ENCODE data around the gene FANCD2. TPM values are rescaled to one million over a fixed set of nuclear protein-coding genes. Genes with fewer than 3 reads are reported as not detected.

The FANCD2 gene
- total RNA-seq, 1 donor from 2014 or later = 27.1 TPM

GRCh38 chr3:9986230-9986725 is 40.0 kb upstream of the FANCD2 start:
- Mint-ChIP-seq H3K36me3 (ENCODE audit: insufficient read depth) (no peaks in the 10 kb centered on the region), H3K27ac (peak overlapping the region; percentile 98), H3K4me3 (ENCODE audit: low read depth) (peak overlapping the region; percentile 97), H3K27me3 (no peaks in the 10 kb centered on the region), H3K4me1 (ENCODE audit: low read depth) (peaks cover 14% of the 10 kb centered on the region), H3K9me3 (ENCODE audit: low read depth) (no peaks in the 10 kb centered on the region)
- no peak for TF ChIP-seq CTCF (IDR thresholded peaks at IDR 0.05; ENCODE audit: unreplicated experiment)
- no peak for DNase-seq (ENCODE audit: low spot score, unreplicated experiment)

- no peak for TF ChIP-seq CTCF (IDR thresholded peaks at IDR 0.05; ENCODE audit: unreplicated experiment)
- Mint-ChIP-seq H3K27me3 (no peaks in the 10 kb centered on the region), H3K4me1 (ENCODE audit: low read depth) (no peaks in the 10 kb centered on the region), H3K36me3 (ENCODE audit: insufficient read depth) (no peaks in the 10 kb centered on the region), H3K4me3 (ENCODE audit: low read depth) (no peak overlapping the region), H3K27ac (no peak overlapping the region), H3K9me3 (ENCODE audit: low read depth) (no peaks in the 10 kb centered on the region)
- no peak for DNase-seq (ENCODE audit: low spot score, unreplicated experiment)
Observed at GRCh38 chr3:9994086-9994844, 32.0 kb upstream of the FANCD2 start.

- H3K36me3 Mint-ChIP-seq (ENCODE audit: insufficient read depth) = peaks cover 5% of the 10 kb centered on the region
- no peaks in the 10 kb centered on the region for H3K27me3 Mint-ChIP-seq
- H3K9me3 Mint-ChIP-seq (ENCODE audit: low read depth) = no peaks in the 10 kb centered on the region
- no peak for TF ChIP-seq CTCF (IDR thresholded peaks at IDR 0.05; ENCODE audit: unreplicated experiment)
- H3K4me1 Mint-ChIP-seq (ENCODE audit: low read depth) = no peaks in the 10 kb centered on the region
- no peak overlapping the region for H3K4me3 Mint-ChIP-seq (ENCODE audit: low read depth)
- no peak for DNase-seq (ENCODE audit: low spot score, unreplicated experiment)
- no peak overlapping the region for H3K27ac Mint-ChIP-seq
Observed at GRCh38 chr3:10000686-10001085, 25.6 kb upstream of the FANCD2 start.

GRCh38 chr3:10002951-10003350 is 23.3 kb upstream of the FANCD2 start:
- no peak overlapping the region for H3K27ac Mint-ChIP-seq
- H3K4me1 Mint-ChIP-seq (ENCODE audit: low read depth) = no peaks in the 10 kb centered on the region
- H3K4me3 Mint-ChIP-seq (ENCODE audit: low read depth) = no peak overlapping the region
- no peak for DNase-seq (ENCODE audit: low spot score, unreplicated experiment)
- H3K27me3 Mint-ChIP-seq = no peaks in the 10 kb centered on the region
- H3K9me3 Mint-ChIP-seq (ENCODE audit: low read depth) = no peaks in the 10 kb centered on the region
- no peak for TF ChIP-seq CTCF (IDR thresholded peaks at IDR 0.05; ENCODE audit: unreplicated experiment)
- peaks cover 5% of the 10 kb centered on the region for H3K36me3 Mint-ChIP-seq (ENCODE audit: insufficient read depth)

- Mint-ChIP-seq H3K4me1 (ENCODE audit: low read depth) (peaks cover 2% of the 10 kb centered on the region), H3K9me3 (ENCODE audit: low read depth) (no peaks in the 10 kb centered on the region), H3K4me3 (ENCODE audit: low read depth) (no peak overlapping the region), H3K27me3 (no peaks in the 10 kb centered on the region), H3K36me3 (ENCODE audit: insufficient read depth) (peaks cover 5% of the 10 kb centered on the region), H3K27ac (no peak overlapping the region)
- TF ChIP-seq CTCF (IDR thresholded peaks at IDR 0.05; ENCODE audit: unreplicated experiment) = no peak
- no peak for DNase-seq (ENCODE audit: low spot score, unreplicated experiment)
Observed at GRCh38 chr3:10004506-10004905, 21.7 kb upstream of the FANCD2 start.
